GM18499 (cell line): Measurements from ENCODE around the gene GMNN.
"Not testable (repeated sequence)": the region's sequence is repeated elsewhere in the genome, so short reads cannot be mapped to it uniquely, and the experiment has no call there.

Experiments
- ATAC-seq: cut with Tn5 transposase; IDR thresholded peaks from one replicate; pipeline ENCODE4 v1.9.1; 2021; ENCODE audit warnings: moderate number of reproducible peaks; ENCODE audit not compliant: insufficient read depth, unreplicated experiment

The GMNN gene

GRCh38 chr6:24774696-24775519, at the start of gene GMNN:
Gene GMNN, plus strand, starts transcription at chr6:24774937. Its CDS starts 2,310 bp downstream, at chr6:24777247.
- peak; percentile 75 for ATAC-seq

DNA sequence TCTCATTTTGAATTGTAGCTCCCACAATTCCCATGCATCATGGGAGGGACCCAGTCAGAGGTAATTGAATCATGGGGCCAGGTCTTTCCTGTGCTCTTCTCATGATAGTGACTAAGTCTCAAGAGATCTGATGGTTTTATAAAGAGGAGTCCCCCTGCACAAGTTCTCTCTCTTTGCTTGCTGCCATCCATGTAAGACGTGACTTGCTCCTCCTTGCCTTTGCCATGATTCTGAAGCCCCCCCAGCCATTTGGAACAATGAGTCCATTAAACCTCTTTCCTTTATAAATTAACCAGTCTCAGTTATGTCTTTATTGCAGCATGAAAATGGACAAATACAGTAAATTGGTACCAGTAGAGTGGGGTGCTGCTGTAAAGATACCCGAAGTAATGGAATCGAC, 44.1 kb upstream of the GMNN start:
- not testable (repeated sequence) for ATAC-seq

GRCh38 chr6:24731456-24732134, 43.1 kb upstream of the GMNN start:
- not testable (repeated sequence) for ATAC-seq

DNA sequence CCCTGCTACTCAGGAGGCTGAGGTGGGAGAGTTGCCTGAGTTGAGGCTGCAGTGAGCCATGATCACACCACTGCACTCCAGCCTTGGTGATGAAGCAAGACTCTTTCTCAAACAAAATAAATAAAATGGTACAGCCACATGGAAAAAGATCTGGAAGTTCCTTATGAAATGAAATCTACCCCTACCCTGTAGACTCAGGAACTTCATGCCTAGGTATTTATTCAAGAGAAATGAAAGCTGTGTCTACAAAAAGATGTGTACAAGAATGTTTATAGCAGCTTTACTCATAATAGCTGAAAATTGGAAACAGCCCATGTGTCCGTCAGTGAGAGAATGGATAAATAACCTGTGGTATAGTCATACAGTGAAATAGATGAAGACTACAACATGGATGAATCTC, 40.6 kb upstream of the GMNN start:
- ATAC-seq = no peak

GRCh38 chr6:24734710-24735109, 40.0 kb upstream of the GMNN start:
- not testable (repeated sequence) for ATAC-seq

GRCh38 chr6:24738741-24739140, 36.0 kb upstream of the GMNN start:
- ATAC-seq = no peak

GRCh38 chr6:24740861-24741260, 33.9 kb upstream of the GMNN start:
- no peak for ATAC-seq

GRCh38 chr6:24742216-24742738, 32.5 kb upstream of the GMNN start:
- ATAC-seq = no peak

GRCh38 chr6:24743265-24743943, 31.3 kb upstream of the GMNN start:
- peak; percentile 81 for ATAC-seq

DNA sequence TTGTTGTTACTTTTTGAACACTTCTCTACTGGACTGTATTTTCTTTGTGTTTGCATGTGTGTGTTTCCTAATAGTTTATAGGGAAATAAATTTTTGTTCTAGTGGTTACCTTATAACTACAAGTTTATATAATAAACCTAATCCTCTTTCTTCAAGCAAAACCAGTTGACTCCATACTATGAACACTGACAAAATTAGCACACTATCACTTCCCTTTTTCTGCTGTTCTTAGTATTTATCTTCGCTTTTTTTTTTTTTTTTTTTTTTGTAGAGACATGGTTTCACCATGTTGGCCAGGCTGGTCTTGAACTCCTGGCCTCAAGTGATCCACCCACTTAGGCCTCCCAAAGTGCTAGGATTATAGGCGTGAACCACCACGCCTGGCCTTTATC, 30.8 kb upstream of the GMNN start:
- ATAC-seq = no peak

DNA sequence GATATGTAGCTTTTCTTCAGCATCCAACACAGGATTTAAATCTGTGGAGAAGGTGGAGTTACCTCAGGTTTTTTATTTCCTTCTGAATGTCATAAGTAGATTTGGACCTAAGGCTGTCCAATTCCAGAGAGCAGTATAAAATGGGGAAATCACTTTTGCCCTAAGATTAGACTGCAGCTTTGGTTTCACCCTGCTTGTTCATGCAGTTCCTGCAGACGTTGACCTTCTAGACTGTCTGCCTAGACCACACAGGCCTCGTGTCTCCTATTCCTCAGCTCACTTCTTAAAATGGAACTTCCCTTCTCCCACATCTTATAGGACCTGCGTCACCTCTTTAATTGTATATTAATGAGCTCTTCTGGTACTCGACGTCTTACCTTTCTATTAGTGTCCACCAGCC, 29.8 kb upstream of the GMNN start:
- ATAC-seq = no peak

- no peak for ATAC-seq
Observed at GRCh38 chr6:24749297-24749696, 25.4 kb upstream of the GMNN start.

DNA sequence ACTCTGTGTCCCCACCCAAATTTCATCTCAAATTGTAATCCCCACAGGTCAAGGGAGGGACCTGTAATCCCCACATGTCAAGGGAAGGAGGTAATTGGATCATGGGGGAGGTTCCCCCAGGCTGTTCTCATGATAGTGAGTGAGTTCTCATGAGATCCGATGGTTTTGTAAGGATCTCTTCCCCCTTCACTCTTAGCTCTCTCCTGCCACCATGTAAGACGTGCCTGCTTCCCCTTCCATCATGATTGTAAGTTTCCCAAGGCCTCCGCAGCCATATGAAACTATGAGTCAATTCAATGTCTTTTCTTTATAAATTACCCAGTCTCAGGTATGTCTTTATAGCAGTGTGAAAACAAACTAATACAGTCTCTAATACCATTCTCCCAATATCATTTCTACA, 23.9 kb upstream of the GMNN start:
- not testable (repeated sequence) for ATAC-seq

DNA sequence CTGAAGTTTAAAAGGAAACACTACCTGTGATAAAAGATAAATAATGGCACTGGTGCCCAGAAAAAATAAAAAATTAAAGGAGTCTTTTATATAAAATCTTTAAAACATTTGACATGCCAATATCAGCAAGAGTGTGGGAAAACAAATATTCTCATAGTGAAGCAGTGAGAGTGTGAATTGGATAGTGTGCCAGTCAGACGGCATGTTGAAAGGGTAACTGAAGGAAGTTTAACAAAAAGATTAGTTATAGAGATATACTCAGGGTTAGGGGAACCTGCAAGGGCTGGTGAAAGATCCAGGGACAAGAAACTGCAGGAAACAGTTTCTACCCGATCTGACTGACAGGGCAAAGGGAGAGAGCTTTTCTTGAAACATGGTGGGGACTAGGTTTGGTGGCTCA, 22.2 kb upstream of the GMNN start:
- ATAC-seq = no peak

- ATAC-seq = no peak
Observed at GRCh38 chr6:24752917-24753492, 21.7 kb upstream of the GMNN start.

- ATAC-seq = no peak
Observed at GRCh38 chr6:24753545-24753944, 21.2 kb upstream of the GMNN start.

GRCh38 chr6:24754378-24754777, 20.4 kb upstream of the GMNN start:
- ATAC-seq = not testable (repeated sequence)

- no peak for ATAC-seq
Observed at GRCh38 chr6:24755279-24755678, 19.5 kb upstream of the GMNN start.

GRCh38 chr6:24757611-24758010, 17.1 kb upstream of the GMNN start:
- ATAC-seq = no peak

DNA sequence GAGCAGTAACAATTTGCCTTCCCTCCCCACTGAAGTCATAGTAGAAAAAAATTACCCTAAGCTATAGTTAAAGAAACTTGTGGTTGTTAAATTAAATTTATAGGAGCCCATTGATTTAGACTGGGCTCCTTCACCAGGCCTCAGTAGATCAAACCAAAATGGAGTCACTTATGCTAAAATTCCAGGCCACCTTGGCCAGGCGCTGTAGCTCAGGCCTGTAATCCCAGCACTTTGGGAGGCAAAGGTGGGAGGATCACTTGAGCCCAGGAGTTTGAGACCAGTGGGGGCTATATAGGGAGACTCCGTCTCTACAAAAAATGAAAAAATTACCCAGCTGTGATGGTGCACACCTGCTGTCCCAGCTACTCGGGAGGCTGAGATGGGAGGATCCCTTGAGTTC, 15.0 kb upstream of the GMNN start:
- ATAC-seq = no peak

GRCh38 chr6:24760210-24760609, 14.5 kb upstream of the GMNN start:
- ATAC-seq = no peak
